Astrocyte (in vitro differentiated cells and primary cell): Measurements from ENCODE around the gene TENM4.

Experiments
- CTCF ChIP-seq: IDR thresholded peaks from 2 replicates; pipeline ENCODE4 v1.5.1; 2011; ENCODE audit warnings: low read depth, mild to moderate bottlenecking, inconsistent platforms, low read length, moderate library complexity; ENCODE audit not compliant: insufficient read depth
- EZH2 ChIP-seq: IDR thresholded peaks from 2 replicates; pipeline ENCODE4 v1.6.1; 2012; ENCODE audit warnings: mild to moderate bottlenecking, low read length, inconsistent platforms; ENCODE audit not compliant: insufficient read depth

DNA sequence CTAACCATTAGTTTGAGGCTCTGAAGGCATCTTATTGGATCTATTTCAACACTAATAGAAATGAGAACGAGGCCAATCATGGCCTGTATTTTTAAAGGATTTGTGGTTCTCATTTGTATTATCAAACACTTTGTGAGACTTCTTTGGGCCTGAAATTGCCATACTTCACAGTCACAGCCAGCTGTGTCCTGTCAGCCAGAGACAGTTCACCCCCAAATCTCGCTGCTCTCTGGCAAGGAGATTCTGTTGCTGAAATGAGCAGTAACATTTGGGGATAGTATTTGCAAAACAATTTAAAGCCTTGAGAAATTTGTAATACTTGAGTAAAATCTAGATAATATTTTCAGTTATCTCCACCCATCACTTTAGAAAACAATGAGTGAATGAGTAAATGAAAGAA, 26.9 kb upstream of the TENM4 start:
- no peak for TF ChIP-seq CTCF
- no peak for TF ChIP-seq EZH2
